WTC11 (cell line): Measurements from ENCODE around the gene MTCL1. TPM values are rescaled to one million over a fixed set of nuclear protein-coding genes. Genes with fewer than 3 reads are reported as not detected.
A peak's percentile ranks its signal among the peaks of the same experiment; 100 is the strongest.

Experiments
- ATAC-seq: fragments of 200-7000 bp; cut with Tn5 transposase; 2 replicates; pipeline ENCODE4 v1.10.0; 2021; ENCODE audit warnings: mild to moderate bottlenecking, moderate library complexity
- CTCF ChIA-PET: fragments of 300-600 bp; sonication (Branson Sonifier 250); formaldehyde crosslinking; loops from one replicate; lab custom pipeline; 2021; ENCODE audit warnings: antibody characterized with exemption; lab: Charles Lee
- POLR2A ChIA-PET: fragments of 350-600 bp; sonication (Branson Sonifier 250); formaldehyde crosslinking; loops from one replicate; lab custom pipeline; 2021; ENCODE audit warnings: antibody characterized with exemption; lab: Charles Lee
- DNase-seq: peaks from one replicate; pipeline ENCODE4 v3.0.0; 2021; ENCODE audit warnings: low spot score
- H3K27ac Mint-ChIP-seq: 2 replicates; pipeline ENCODE4 v1.8.0; 2021; ENCODE audit warnings: mixed read lengths
- H3K27me3 Mint-ChIP-seq: 2 replicates; pipeline ENCODE4 v1.8.0; 2021; ENCODE audit warnings: low read depth, mild to moderate bottlenecking, moderate library complexity, mixed read lengths
- H3K36me3 Mint-ChIP-seq: 2 replicates; pipeline ENCODE4 v1.8.0; 2021; ENCODE audit warnings: mixed read lengths
- H3K4me1 Mint-ChIP-seq: 2 replicates; pipeline ENCODE4 v1.8.0; 2022; ENCODE audit warnings: mixed read lengths
- H3K4me3 Mint-ChIP-seq: 2 replicates; pipeline ENCODE4 v1.8.0; 2021; ENCODE audit warnings: mild to moderate bottlenecking, moderate library complexity, mixed read lengths
- H3K9me3 Mint-ChIP-seq: 2 replicates; pipeline ENCODE4 v1.8.0; 2021; ENCODE audit warnings: mixed read lengths
- CREB1 ChIP-seq: sonication (generic); formaldehyde crosslinking; IDR thresholded peaks from 2 replicates; pipeline ENCODE4 v1.8.0; 2023; ENCODE audit warnings: mild to moderate bottlenecking, missing genetic modification reagents
- EMX1 ChIP-seq: fragments of 250-450 bp; sonication (Bioruptor Pico); IDR thresholded peaks from 2 replicates; pipeline ENCODE4 v1.8.0; 2021; ENCODE audit warnings: mild to moderate bottlenecking
- ESRRA ChIP-seq: sonication (generic); formaldehyde crosslinking; IDR thresholded peaks from 2 replicates; pipeline ENCODE4 v1.8.1; 2022; ENCODE audit warnings: mild to moderate bottlenecking, missing genetic modification reagents, borderline replicate concordance
- FOXJ3 ChIP-seq: sonication (generic); formaldehyde crosslinking; IDR thresholded peaks from 2 replicates; pipeline ENCODE4 v1.9.0; 2021; ENCODE audit warnings: missing genetic modification reagents, mild to moderate bottlenecking, borderline replicate concordance
- HMGA2 ChIP-seq: fragments of 250-450 bp; sonication (Bioruptor Pico); IDR thresholded peaks from 2 replicates; pipeline ENCODE4 v1.4.0; 2021; ENCODE audit warnings: mild to moderate bottlenecking, moderate library complexity
- IRF2 ChIP-seq: sonication (generic); formaldehyde crosslinking; IDR thresholded peaks from 2 replicates; pipeline ENCODE4 v1.8.0; 2022; ENCODE audit warnings: low read depth, missing genetic modification reagents, borderline replicate concordance
- NFE2L1 ChIP-seq: sonication (generic); formaldehyde crosslinking; IDR thresholded peaks from 2 replicates; pipeline ENCODE4 v1.8.1; 2023; ENCODE audit warnings: missing genetic modification reagents
- NR2C2 ChIP-seq: sonication (generic); formaldehyde crosslinking; IDR thresholded peaks from 2 replicates; pipeline ENCODE4 v1.8.0; 2022; ENCODE audit warnings: mild to moderate bottlenecking, missing genetic modification reagents
- RELA ChIP-seq: sonication (generic); formaldehyde crosslinking; IDR thresholded peaks from 2 replicates; pipeline ENCODE4 v1.8.1; 2022; ENCODE audit warnings: missing genetic modification reagents, mild to moderate bottlenecking, borderline replicate concordance
- SMAD3 ChIP-seq: sonication (generic); formaldehyde crosslinking; IDR thresholded peaks from 2 replicates; pipeline ENCODE4 v1.8.0; 2022; ENCODE audit warnings: missing genetic modification reagents, mild to moderate bottlenecking, borderline replicate concordance
- ZNF138 ChIP-seq: sonication (generic); formaldehyde crosslinking; conservative IDR thresholded peaks from 2 replicates; pipeline ENCODE4 v1.8.1; 2022; ENCODE audit warnings: mild to moderate bottlenecking, moderate library complexity, missing genetic modification reagents
- ZNF317 ChIP-seq: sonication (generic); formaldehyde crosslinking; IDR thresholded peaks from 2 replicates; pipeline ENCODE4 v1.8.1; 2023; ENCODE audit warnings: low read depth, mild to moderate bottlenecking, moderate library complexity, missing genetic modification reagents, borderline replicate concordance
- ZNF396 ChIP-seq: fragments of 250-450 bp; sonication (Bioruptor Pico); IDR thresholded peaks from 2 replicates; pipeline ENCODE4 v1.8.0; 2021; ENCODE audit warnings: mild to moderate bottlenecking, moderate library complexity, borderline replicate concordance
- total RNA-seq: library from RNA; stranded (reverse); gene quantifications from 3 replicates; pipeline ENCODE4 v1.2.3, GENCODE V29; 2021
- TF ChIP-seq, protein P1 (sequence below): fragments of 250-450 bp; sonication (Bioruptor Pico); IDR thresholded peaks from 2 replicates; pipeline ENCODE4 v1.9.0; 2021; ENCODE audit warnings: mild to moderate bottlenecking
- TF ChIP-seq, protein P2 (sequence below): sonication (generic); formaldehyde crosslinking; IDR thresholded peaks from 2 replicates; pipeline ENCODE4 v1.8.0; 2022; ENCODE audit warnings: mild to moderate bottlenecking, missing genetic modification reagents
- TF ChIP-seq, protein P3 (sequence below): sonication (generic); formaldehyde crosslinking; IDR thresholded peaks from 2 replicates; pipeline ENCODE4 v1.8.1; 2023; ENCODE audit warnings: mild to moderate bottlenecking, missing genetic modification reagents, moderate library complexity
- TF ChIP-seq, protein P4 (sequence below): sonication (generic); formaldehyde crosslinking; IDR thresholded peaks from 2 replicates; pipeline ENCODE4 v1.8.1; 2023; ENCODE audit warnings: mild to moderate bottlenecking, missing genetic modification reagents, borderline replicate concordance
- TF ChIP-seq, protein P5 (sequence below): sonication (generic); formaldehyde crosslinking; IDR thresholded peaks from 2 replicates; pipeline ENCODE4 v1.8.1; 2022; ENCODE audit warnings: mild to moderate bottlenecking, missing genetic modification reagents, moderate library complexity, borderline replicate concordance

The MTCL1 gene
- total RNA-seq, 1 experiment from 2014 or later, result 64.3 TPM

DNA sequence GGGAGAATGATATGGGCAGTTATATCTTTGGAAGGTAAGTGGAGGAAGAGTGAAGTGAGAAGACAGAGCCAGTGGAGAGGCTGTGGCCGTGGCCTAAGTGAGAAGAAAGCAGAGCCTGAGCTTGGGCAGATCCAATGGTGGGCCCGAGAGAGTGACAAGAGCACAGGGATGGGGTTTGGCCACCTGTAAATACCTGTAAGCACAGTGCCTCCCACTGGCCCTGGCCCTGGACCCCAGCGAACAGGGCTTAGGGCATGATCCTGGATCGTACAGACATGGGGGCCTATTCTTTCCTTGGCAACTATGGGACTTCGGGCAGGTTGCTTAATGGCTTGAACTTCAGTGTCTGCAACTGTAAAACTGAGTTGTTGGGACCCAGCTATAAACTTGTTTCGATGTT lies 44.1 kb downstream of the MTCL1 start (continued):
- TF ChIP-seq, protein P1, sequence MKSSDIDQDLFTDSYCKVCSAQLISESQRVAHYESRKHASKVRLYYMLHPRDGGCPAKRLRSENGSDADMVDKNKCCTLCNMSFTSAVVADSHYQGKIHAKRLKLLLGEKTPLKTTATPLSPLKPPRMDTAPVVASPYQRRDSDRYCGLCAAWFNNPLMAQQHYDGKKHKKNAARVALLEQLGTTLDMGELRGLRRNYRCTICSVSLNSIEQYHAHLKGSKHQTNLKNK (CRISPR knock-in tag), result no peak
- no peak for TF ChIP-seq ZNF396 (CRISPR knock-in tag)
- no peak for TF ChIP-seq FOXJ3 (CRISPR knock-in tag)

DNA sequence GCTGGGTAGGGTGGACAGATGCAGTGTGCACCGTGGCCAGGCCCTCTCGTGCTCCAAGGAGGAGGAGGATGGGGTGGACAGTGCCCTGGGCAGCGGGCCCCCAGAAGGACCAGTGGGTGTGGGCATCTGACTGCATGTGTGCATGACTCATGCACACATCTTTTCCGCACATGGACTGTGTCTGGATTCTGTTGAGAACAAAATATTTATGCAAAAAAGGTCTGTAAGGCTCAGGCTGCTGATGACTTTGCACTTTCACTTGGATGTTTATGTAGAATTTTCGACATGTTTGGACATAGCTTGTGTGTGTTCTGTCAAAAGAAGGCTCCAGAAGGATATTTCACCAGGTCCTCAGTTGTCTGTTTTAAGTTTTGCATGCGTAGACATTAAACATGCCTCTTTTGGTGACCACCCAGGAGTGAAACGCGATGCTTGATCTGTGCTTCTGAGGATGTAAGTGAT lies 45.6 kb downstream of the MTCL1 start:
- Mint-ChIP-seq H3K36me3 (peaks cover 33% of the 10 kb centered on the region), H3K4me3 (no peak overlapping the region), H3K27me3 (no peaks in the 10 kb centered on the region)
- no peak for TF ChIP-seq NR2C2 (CRISPR knock-in tag)
- TF ChIP-seq ZNF317 (CRISPR knock-in tag), result no peak
- TF ChIP-seq IRF2 (CRISPR knock-in tag), result no peak
- no peak for TF ChIP-seq HMGA2 (CRISPR knock-in tag)
- no peak for TF ChIP-seq NFE2L1 (CRISPR knock-in tag)
- TF ChIP-seq, protein P2, sequence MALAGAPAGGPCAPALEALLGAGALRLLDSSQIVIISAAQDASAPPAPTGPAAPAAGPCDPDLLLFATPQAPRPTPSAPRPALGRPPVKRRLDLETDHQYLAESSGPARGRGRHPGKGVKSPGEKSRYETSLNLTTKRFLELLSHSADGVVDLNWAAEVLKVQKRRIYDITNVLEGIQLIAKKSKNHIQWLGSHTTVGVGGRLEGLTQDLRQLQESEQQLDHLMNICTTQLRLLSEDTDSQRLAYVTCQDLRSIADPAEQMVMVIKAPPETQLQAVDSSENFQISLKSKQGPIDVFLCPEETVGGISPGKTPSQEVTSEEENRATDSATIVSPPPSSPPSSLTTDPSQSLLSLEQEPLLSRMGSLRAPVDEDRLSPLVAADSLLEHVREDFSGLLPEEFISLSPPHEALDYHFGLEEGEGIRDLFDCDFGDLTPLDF, result no peak
- TF ChIP-seq CREB1 (CRISPR knock-in tag), result no peak
- TF ChIP-seq, protein P3, sequence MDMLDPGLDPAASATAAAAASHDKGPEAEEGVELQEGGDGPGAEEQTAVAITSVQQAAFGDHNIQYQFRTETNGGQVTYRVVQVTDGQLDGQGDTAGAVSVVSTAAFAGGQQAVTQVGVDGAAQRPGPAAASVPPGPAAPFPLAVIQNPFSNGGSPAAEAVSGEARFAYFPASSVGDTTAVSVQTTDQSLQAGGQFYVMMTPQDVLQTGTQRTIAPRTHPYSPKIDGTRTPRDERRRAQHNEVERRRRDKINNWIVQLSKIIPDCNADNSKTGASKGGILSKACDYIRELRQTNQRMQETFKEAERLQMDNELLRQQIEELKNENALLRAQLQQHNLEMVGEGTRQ, result no peak
- TF ChIP-seq, all 79 proteins: peak for 0
- Mint-ChIP-seq H3K9me3 (no peaks in the 10 kb centered on the region), H3K4me1 (peaks cover 3% of the 10 kb centered on the region; the same call in 1 of the 2 replicates), H3K27ac (peak overlapping the region; percentile 64; the same call in 1 of the 2 replicates)
- ChIA-PET CTCF (no interaction called here), POLR2A (no interaction called here)
- DNase-seq (no peak), ATAC-seq (no peak)

DNA sequence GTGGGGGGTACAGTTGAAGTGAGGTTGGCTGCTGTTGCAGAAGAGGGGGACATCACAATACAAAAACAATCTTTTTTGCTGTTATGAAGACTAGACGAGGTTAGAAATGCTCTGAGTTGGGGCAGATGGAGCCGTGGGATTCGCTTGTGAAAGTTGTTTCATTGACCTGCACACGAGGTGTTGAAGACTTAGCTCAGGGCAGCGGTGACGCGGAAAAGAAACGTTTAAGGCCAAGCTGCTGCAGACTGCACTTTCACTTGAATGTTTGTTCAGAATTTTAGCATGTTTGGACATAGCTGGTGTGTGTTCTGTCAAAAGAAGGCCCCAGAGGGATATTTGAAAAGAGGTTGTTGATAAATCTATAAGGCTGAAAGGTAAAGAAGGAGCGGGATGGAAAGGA lies 46.3 kb downstream of the MTCL1 start:
- Mint-ChIP-seq H3K36me3 (peaks cover 32% of the 10 kb centered on the region), H3K27ac (peak overlapping the region; percentile 1; the same call in 1 of the 2 replicates), H3K27me3 (no peaks in the 10 kb centered on the region), H3K4me3 (no peak overlapping the region), H3K4me1 (peaks cover 3% of the 10 kb centered on the region; the same call in 1 of the 2 replicates), H3K9me3 (no peaks in the 10 kb centered on the region)
- ChIA-PET POLR2A (no interaction called here), CTCF (no interaction called here)
- TF ChIP-seq ESRRA, result no peak
- TF ChIP-seq NFE2L1 (CRISPR knock-in tag), result no peak
- TF ChIP-seq, protein P4, sequence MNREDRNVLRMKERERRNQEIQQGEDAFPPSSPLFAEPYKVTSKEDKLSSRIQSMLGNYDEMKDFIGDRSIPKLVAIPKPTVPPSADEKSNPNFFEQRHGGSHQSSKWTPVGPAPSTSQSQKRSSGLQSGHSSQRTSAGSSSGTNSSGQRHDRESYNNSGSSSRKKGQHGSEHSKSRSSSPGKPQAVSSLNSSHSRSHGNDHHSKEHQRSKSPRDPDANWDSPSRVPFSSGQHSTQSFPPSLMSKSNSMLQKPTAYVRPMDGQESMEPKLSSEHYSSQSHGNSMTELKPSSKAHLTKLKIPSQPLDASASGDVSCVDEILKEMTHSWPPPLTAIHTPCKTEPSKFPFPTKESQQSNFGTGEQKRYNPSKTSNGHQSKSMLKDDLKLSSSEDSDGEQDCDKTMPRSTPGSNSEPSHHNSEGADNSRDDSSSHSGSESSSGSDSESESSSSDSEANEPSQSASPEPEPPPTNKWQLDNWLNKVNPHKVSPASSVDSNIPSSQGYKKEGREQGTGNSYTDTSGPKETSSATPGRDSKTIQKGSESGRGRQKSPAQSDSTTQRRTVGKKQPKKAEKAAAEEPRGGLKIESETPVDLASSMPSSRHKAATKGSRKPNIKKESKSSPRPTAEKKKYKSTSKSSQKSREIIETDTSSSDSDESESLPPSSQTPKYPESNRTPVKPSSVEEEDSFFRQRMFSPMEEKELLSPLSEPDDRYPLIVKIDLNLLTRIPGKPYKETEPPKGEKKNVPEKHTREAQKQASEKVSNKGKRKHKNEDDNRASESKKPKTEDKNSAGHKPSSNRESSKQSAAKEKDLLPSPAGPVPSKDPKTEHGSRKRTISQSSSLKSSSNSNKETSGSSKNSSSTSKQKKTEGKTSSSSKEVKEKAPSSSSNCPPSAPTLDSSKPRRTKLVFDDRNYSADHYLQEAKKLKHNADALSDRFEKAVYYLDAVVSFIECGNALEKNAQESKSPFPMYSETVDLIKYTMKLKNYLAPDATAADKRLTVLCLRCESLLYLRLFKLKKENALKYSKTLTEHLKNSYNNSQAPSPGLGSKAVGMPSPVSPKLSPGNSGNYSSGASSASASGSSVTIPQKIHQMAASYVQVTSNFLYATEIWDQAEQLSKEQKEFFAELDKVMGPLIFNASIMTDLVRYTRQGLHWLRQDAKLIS (CRISPR knock-in tag), result no peak
- no peak for TF ChIP-seq FOXJ3 (CRISPR knock-in tag)
- TF ChIP-seq EMX1 (CRISPR knock-in tag), result no peak
- TF ChIP-seq ZNF138 (CRISPR knock-in tag), result no peak
- TF ChIP-seq, protein P5, sequence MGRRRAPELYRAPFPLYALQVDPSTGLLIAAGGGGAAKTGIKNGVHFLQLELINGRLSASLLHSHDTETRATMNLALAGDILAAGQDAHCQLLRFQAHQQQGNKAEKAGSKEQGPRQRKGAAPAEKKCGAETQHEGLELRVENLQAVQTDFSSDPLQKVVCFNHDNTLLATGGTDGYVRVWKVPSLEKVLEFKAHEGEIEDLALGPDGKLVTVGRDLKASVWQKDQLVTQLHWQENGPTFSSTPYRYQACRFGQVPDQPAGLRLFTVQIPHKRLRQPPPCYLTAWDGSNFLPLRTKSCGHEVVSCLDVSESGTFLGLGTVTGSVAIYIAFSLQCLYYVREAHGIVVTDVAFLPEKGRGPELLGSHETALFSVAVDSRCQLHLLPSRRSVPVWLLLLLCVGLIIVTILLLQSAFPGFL (CRISPR knock-in tag), result no peak
- no peak for TF ChIP-seq RELA (CRISPR knock-in tag)
- TF ChIP-seq SMAD3, result no peak
- ATAC-seq (no peak), DNase-seq (no peak)
